Retinal pigment epithelial cell (primary cell): Measurements from ENCODE around the gene SEMA4B.
"Not testable (repeated sequence)": the region's sequence is repeated elsewhere in the genome, so short reads cannot be mapped to it uniquely, and the experiment has no call there.

Experiments
- DNase-seq: peaks from one replicate; pipeline ENCODE4 v3.0.0-alpha.2; 2010; ENCODE audit warnings: low read depth
- H3K4me3 ChIP-seq: 2 replicates; pipeline ENCODE4 v1.5.1; 2011; ENCODE audit warnings: mild to moderate bottlenecking, low read length, control low read depth, moderate library complexity
- CTCF ChIP-seq: conservative IDR thresholded peaks from 2 replicates; pipeline ENCODE4 v1.5.1; 2011; ENCODE audit warnings: low read depth, low read length, control low read depth, inconsistent platforms

Gene SEMA4B

GRCh38 chr15:90181776-90182175 is 19.4 kb upstream of the SEMA4B start:
- no peak for DNase-seq
- H3K4me3 ChIP-seq = no peak overlapping the region
- no peak for TF ChIP-seq CTCF

GRCh38 chr15:90184119-90184785 is 16.9 kb upstream of the SEMA4B start:
- no peak for DNase-seq
- peak overlapping the region; percentile 66 for H3K4me3 ChIP-seq
- TF ChIP-seq CTCF = no peak

GRCh38 chr15:90184786-90185704 is 16.1 kb upstream of the SEMA4B start:
- DNase-seq = no peak
- TF ChIP-seq CTCF = no peak
- peak overlapping the region; percentile 66 for H3K4me3 ChIP-seq

- no peak overlapping the region for H3K4me3 ChIP-seq
- TF ChIP-seq CTCF = no peak
- DNase-seq = no peak
Observed at GRCh38 chr15:90187257-90187868, 13.8 kb upstream of the SEMA4B start.

- H3K4me3 ChIP-seq, DNase-seq: not testable (repeated sequence)
Observed at GRCh38 chr15:90188065-90188464, 13.1 kb upstream of the SEMA4B start.

GRCh38 chr15:90188914-90189748 is 12.0 kb upstream of the SEMA4B start:
- no peak overlapping the region for H3K4me3 ChIP-seq
- DNase-seq = no peak
- no peak for TF ChIP-seq CTCF
